Measurements from ENCODE around the gene HOMER2.
"Not testable (repeated sequence)": the region's sequence is repeated elsewhere in the genome, so short reads cannot be mapped to it uniquely, and the experiment has no call there.

HOMER2 gene

DNA sequence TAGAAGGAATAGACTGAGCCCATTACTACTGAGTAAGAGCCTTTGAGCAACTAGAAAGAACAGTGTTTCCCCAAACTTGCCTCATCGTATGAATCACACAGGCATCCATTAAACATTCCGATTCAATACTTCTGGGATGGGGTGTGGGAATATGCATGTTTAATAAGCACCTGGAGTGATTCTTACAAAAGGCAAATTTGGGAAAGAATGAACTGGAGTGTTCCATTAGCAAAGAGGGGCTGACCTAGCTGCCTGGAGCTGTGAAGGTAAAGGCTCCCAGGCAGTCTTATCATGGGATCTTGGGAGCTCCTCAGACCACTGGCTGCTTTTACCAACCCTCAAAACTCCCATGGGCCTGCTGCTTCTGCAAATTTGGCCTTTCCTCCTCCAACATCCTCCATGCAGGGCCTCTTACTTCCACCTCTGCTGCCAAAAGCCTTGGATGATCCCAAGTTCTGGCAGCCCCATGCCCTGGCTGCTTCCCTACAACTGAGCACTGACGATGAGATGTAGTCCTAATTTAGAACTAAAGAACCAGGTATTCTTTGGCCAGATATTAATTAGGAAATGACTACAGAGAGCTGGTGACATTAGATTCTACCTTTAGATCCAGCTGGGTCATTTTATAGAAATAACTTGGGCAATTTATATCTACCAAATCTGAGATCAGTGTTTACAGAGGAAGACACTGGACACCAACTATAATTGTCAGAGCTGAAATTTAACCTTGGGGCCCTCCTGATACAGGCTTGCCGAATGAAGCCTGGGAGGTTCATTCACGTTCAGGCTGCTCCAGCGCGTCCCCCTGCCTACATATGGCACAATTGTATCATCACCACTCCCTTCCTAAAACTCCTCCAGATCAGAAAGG is 11.2 kb upstream of the HOMER2 start:
- DNase-seq: no peak

DNA sequence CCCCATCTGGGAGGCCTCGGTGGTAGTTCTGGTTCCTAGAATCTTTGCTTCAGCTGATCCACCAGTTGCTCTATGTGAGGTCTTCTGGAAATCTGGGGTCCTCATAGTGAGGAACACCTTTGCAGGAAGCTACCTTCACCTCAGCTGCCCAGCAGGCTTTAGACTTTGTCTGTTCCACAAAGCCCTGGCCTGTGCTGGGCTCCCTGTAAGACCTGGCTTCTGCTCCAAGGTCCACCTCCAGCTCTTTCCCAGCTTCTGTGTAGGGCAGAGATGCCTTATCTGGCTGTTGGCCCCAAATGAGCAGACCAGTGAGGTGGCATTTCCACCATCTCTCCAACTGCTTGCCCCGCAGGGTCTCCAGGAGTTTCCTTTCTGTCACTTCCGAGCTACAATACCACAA is 8.2 kb upstream of the HOMER2 start:
- DNase-seq: no peak

DNA sequence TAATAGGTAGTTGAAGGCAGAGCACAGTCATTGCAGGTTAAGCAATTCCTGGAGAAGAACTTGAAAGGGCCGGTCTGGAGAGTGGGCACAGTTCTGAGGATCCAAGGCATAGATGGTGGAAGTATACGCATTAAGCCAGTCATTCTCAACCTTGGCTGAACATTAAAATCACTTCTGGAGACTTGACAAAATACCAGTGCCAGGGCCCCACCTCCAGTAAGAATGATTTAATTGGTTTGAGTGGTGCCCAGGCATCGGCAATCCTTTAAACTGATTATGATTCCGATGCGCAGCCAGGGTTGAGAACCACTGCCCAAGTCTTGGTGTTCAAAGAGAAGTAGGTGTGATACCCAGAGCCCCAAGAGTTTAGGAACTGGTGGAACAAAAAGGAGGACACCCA is 6.9 kb upstream of the HOMER2 start:
- no peak for DNase-seq

DNA sequence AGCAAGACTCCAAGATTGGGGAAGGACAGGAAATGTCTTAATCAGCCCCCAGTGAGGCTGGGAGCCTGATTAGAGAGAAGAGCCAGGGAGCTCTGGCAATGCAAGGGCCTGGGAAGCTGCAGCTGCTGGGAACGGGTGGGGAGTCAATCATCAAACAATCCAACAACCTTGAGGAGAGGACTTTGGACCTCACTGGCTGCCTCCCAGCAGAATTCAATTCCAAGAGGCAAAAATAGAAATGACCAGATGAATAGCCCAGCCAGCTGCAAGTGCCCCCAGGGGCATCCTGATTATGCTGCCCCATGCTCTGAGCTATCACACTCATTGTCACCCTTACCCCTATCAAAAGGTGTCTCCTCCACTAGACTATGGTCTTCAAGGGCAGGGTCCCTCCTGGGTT is 6.1 kb upstream of the HOMER2 start:
- DNase-seq: no peak

DNA sequence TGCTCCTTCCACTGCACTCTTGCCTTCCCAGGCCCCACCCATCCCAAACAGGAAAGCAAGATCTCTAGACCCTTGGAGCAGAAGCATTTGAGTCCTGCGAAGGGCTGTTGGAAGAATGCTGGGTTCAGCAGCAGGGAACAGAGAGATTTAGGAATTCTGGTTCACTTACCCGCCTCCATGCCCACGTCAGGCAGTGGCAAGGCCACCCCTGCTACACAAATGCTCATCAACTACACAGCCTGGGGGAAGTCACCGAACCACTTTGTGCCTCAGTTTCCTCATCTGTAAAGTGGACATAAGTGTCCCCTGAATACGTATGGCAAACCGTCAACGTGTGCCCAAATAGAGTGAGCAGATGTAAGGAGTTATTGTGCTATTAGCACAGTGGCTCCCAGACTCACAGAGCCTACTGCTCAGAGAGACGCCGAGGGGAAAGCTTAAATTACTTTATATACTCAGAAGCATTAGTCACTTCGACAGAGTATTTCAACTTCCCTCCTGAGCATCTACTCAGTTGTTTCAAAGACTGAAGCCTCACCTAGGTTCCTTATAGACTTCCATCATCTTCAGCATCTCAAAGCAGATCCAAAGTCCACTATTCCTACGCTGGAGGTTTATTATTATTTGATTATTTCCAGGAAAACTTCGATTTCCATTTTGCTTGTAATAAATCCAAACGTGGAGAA is 905 bp downstream of the HOMER2 start:
- peak; percentile 4 to 23 for DNase-seq

DNA sequence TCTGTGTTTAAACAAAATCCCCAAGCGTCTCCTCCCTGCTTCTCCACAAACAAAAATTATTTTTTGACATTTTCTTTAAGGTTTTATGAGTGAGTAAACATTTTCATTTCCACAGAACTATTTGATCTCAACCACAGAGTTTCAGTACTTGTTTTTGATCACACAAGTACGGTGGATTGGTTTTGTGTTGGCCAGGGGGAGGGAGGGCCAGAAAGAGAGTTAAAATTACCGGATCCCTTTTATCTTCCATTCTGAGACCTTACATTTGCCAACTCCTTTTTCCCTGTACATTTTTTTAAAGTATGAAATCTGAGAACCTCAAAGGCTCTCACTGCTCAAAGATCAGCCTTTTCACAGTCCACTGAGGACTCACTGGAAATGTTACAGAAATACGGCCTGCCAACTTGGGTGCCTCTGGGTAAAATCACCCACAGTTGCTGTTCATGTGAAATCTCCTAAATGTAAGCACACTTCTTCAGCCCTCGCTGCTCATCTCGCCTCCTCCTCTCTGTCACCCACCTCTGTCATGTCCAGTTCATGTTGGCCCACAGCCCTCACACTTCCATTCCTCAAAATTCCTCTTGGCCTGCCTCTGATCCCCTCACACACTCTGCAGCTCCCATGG is 1.7 kb downstream of the HOMER2 start:
- no peak for DNase-seq

DNA sequence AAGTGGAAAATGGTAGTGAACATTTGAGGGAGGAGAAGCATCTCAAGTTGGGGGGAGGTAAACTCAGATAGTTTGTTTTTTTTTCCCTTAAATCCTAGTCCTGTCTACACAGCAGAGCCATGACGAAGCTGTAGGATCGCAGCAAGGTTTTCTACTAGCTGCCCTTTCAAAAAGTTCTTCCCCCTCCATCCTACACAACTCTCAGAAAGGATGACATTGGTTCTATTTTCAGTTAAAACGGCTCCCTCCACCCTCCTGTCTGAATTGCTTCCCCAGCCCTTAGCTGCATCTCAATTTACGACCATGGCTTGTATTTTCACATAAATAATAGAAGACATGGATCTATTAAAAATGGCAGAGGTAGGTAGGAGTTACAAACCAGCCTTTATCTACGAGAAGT is 2.2 kb downstream of the HOMER2 start:
- DNase-seq: no peak

DNA sequence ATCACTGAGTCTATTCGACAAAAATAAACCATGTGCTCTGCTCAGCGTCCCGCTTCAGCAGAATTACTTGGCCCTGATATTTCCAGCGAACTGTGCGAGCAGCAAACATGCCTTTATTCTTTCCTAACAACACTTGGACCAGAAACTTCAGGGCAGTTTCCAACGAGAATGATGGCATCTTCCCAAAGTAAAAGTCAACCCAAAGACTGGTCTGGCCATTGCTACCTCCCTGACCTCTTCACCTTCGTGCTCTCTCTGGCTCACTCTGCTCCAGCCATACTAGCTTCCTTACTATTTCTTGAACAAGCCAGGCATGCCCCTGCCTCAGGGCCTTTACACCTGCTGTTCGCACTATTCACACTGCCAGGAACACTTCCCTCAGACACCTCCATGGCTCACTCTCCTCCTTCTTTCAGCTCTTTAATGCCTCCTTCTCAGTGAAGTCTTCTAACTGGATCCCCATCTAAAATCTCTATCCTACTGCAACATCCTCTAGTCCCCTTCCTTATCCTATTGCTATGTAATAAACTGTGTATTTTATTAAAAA is 6.3 kb downstream of the HOMER2 start:
- no peak for DNase-seq

DNA sequence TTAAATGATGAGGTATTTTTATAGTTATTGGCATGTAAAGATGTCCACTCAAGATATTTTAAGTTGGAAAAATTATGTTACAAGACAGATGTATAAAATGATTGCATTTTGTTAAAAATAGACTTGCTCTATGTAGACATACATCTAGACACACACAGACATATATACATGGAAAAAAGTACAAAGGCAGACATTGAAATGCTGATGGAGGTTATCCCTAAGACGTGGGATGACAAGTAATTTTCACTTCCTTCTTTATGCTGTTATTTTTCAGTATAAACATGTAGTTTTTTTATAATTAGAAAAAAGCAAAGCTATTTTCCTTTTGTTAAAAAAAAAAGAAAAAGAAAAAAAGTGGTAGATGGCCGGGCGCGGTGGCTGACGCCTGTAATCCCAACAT is 7.2 kb downstream of the HOMER2 start:
- DNase-seq: no peak

DNA sequence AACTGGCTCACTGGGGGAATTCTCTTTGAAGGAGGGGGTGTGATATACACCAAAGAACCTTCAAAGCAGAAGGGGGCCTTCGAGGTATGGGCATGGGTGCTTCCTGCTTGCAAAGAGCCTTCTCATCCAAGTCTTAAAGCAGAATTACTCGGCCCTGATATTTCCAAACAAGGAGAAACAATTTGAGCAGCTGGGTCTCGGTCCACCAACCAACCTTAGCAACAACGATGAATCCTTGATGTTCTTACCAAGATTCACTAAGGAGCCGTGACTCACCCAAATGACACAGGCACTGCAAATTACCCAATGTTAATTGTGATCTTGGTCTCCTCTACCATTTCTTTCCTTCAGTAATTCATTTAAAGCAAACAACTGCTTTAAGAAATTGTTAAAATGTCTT is 7.7 kb downstream of the HOMER2 start:
- DNase-seq: no peak

DNA sequence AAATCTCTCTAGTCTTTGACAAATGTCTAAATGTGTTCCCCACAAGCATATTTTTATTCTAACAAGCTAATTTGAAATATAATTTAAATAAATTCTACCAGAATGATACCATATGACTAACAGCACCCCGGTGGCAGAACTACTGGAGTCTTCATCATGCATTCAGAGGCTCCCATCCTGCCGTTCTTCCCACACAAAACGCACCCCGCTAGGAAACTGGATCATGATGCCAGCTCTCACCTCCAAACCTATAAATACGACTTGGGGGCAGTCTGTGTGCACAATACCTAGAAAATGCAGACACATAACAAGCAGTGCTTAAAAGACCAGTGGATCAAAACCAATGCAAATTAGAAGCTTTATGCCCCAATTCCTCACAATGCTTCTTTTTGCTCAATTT is 8.5 kb downstream of the HOMER2 start:
- DNase-seq: no peak

DNA sequence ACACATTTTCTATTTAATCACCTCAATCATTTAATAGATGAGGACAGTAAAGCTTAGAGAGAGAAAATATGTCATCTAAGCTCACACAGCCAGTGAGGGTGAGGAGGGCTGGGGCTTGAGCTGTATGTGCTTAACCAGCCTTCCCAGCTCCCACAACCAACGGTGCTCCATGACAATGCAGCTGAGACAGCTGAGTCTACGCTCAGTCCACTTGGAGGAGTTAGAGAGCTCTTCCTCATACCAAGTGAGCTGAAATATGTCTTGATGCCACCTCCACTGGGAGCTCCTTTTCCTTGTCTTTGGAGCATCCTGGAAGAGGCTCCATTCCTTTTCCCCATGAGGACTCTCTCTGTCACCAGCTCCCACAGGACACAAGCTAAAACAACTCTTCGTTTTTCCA is 9.3 kb downstream of the HOMER2 start:
- DNase-seq: no peak

DNA sequence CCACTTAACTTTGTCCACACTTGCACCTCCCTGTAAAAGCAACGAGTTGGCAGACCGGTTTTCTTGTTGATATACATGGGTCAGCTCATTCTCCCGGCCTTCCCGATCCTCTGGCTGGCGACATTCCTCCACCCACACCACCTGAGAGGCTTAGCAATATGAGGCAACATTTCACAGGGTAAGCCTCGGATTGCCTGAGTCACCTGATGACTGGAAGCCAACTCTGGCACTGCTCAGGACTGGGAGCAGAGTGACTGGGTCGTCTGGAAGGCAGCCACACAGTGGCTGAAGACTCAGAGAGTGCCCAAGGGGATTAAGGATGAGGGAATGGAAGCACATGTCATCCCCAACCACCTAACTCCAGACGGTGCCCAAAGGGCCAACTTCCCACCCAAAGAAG is 9.8 kb downstream of the HOMER2 start:
- DNase-seq: no peak

DNA sequence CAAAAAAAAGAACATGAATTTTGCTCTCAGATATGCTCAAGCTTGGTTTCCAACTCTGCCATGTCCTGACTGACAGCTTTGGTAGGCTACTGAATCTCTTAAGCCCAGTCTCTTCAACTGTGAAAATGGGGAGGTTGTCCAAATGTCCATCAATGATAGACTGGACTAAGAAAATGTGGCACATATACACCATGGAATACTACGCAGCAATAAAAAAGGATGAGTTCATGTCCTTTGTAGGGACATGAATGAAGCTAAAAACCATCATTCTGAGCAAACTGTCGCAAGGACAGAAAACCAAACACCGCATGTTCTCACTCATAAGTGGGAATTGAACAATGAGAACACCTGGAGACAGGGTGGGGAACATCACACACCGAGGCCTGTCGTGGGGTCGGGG is 12.8 kb downstream of the HOMER2 start:
- DNase-seq: not testable (repeated sequence)

DNA sequence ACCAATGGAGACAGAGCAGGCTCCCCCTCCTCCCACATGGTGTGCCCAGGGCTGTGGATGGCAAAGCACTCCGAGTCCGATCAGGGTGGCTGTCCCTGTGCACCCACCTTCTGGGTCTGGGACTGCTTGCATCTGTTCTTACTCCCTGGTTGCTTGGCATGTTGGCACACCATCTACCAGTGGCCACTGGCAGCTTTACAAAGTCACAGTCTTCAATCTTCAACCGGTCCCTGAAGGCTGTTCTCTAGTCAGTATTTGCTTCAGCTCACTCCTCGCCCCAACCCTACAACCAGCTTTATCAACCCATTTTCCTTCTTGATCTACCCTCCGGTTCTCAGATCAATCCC is 14.8 kb downstream of the HOMER2 start:
- DNase-seq: no peak

DNA sequence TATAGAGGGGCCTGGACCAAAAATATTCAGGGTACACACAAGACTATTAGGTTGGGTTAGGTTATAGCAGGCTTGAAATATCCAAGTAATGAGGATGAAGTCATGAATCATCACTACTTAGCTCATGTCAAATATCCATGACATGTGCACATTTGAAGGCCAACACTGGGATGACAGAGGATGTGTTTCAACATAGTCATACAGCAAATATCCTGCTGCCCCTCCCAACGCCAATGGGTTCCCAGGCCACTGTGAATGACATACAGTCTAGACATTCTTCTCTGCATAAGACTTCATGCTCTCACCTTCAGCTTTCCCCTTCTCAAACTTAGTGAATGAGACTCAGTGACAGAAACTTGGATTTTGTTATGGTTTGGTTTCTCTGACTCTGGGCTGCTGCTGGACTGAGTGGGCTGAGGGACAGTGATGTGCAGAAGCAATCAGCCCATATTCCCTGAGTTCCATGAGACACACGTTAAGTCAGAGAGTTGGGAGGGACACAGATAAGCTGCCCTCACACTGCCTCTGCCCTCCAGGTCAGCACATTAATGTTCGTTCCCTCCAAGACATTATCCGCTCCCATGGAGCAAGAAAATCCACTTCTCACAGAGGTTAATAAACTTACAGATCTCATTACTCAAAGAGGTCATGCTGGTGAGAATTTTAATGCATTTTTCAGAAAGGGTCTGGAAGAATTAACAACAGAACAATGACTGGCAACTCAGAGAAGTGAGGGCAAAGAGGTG is 15.4 kb downstream of the HOMER2 start:
- DNase-seq: no peak

DNA sequence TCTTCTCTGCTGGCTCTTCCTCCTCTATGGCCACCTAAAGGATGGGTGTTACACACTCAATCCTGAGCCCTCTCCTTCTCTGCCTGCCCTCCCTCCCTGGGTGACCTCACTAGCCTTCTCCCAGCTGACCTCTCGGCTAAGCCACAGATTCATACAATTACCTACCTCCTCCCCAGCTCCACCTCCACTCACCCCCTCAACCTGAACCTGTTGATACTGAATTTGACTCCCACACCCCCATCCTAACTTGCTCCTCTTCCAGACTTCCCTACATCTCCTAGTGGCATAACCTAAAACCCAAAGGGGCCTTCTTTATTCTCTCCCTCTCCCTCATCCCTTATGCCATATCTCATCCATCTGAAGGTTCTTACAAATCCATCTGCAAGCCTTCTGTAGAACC is 17.1 kb downstream of the HOMER2 start:
- no peak for DNase-seq

DNA sequence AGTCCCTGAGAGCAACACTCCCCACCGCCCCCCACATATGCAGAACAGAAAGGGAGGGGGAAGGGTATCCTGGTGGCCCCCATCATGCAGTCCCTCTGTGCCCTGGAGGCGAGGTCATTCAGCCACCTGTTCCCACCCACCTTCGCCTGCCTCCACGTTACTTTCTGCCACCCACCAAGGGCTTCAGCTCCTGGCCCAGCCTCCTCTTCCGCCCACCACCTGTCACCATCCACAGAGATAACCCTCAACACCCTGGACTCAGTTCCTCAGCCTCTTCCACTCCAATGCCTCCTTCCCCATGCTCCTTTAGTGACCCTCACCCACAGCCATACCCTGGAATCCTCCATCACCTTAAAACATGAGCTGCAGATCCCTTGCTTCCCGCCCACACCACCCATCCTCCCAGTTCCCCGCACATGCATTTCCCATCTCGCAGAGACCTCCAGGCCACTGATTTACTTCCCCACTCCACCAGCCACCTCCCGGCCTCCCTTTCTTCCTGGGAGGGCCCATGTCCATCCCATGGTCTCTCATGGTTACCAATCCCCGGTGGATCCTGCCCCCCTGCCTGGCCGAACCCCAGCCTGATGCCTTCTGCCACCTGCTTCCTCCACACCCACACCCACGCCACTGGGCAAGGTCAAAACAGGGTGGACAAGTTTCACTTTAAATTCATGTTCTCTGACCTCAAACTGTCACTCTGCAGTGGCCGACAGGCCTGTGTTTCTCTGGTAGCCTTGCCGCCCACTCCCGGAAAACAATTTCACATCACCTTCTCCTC is 18.2 kb downstream of the HOMER2 start:
- DNase-seq: no peak

DNA sequence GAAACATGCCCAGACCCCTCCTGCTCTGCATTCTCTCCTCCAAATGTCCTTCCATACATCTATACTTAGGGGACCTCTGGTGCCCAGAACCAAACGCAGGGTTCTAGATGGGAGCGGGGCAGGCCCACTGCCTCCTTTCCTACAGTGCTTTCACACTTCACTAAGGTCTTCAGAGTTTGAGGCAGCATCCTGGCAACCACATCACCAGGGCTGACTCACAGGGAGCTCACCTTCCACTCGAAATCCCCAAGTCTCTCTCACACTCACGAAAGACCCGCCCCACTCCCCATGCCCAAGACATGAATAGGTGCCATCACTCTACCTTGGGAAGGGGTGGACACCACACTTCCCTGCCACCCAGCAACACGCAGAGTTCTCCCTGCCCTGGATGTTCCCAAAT is 18.9 kb downstream of the HOMER2 start:
- DNase-seq: no peak

DNA sequence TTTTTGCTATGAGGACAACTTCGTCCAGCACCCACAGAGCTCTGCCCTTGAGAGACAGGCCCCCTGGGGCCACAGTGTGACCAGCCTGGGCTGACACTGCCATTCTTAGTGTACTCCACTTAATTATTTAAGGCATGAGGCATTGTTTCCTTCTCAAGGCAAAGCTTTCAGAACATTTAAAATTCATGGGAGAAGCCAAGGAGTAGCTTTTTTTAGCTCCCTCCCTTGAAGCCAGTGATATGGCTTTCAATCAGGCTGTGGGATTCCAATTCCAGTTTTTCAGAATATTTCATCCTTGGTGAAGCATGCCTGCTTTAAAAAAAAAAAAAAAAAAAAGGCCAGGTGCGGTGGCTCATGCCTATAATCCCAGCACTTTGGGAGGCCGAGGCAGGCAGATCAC is 21.3 kb downstream of the HOMER2 start:
- no peak for DNase-seq

DNA sequence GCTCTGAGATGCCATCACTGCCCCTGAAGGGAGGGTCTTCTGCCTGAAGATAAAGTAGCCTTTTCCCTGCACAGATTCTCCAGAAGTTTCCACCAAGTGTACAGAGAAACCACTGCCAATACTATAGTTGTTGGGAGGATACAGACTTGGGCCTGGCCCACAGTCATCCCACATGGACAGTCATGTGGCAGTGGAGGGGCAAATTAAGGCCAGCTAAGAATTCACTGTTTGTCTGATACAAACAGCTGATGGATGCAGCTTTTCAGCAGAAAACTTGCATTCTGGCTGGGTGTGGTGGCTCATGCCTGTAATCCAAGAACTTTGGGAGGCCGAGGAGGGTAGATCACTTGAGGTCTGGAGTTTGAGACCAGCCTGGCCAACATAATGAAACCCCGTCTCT is 22.1 kb downstream of the HOMER2 start:
- no peak for DNase-seq

DNA sequence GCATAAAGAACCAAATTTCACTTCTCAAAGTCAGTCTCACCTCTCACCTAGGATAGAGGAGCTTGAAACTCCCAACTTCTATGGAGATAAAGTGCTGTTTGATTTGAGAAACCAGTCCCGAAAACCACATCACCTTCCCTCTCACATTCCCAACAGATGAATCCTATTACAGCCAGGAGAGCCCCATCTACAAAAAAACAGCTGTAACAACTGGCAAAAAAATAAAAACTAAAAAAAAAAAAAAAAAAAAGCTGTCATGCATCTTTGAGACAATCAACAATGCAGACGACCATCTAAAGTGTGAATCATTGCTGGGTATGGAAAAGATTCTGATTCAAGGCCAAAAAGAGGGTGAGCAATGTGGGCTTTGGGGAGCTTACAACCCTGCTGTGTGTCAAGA is 23.8 kb downstream of the HOMER2 start:
- no peak for DNase-seq
